K562 (cell line): ENCODE measurements around the gene ZNHIT3. TPM values are rescaled to one million over a fixed set of nuclear protein-coding genes. Genes with fewer than 3 reads are reported as not detected.

Source experiments
- CBX1 ChIP-seq: sonication (generic); IDR thresholded peaks from 2 replicates; pipeline ENCODE4 v1.6.1; 2016; ENCODE audit warnings: antibody characterized with exemption, low read depth, mild to moderate bottlenecking
- FOXJ2 ChIP-seq: fragments of 200-800 bp; sonication (Bioruptor generic); IDR thresholded peaks from 2 replicates; pipeline ENCODE4 v1.6.1; 2016; ENCODE audit warnings: missing genetic modification characterization, missing compliant biosample characterization
- NR2F6 ChIP-seq: fragments of 450-650 bp; formaldehyde crosslinking; IDR thresholded peaks from 2 replicates; pipeline ENCODE4 v1.4.0; 2020; ENCODE audit warnings: mild to moderate bottlenecking
- PML ChIP-seq: IDR thresholded peaks from 2 replicates; pipeline ENCODE4 v1.6.1; 2012; ENCODE audit warnings: low read length, inconsistent platforms
- POLR3G ChIP-seq: IDR thresholded peaks from 2 replicates; pipeline ENCODE4 v1.6.1; 2011; ENCODE audit not compliant: insufficient read length, insufficient replicate concordance; ENCODE audit errors: extremely low read depth
- SMAD4 ChIP-seq: fragments of 250-450 bp; sonication (Bioruptor Pico); conservative IDR thresholded peaks from 2 replicates; pipeline ENCODE4 v1.8.0; 2021; ENCODE audit warnings: inconsistent platforms, mild to moderate bottlenecking, moderate library complexity
- SMARCB1 ChIP-seq: IDR thresholded peaks from 2 replicates; pipeline ENCODE4 v1.6.1; 2011; ENCODE audit warnings: improper control_type of control experiment, low read depth; ENCODE audit not compliant: insufficient read length
- STAG1 ChIP-seq: sonication (generic); formaldehyde crosslinking; IDR thresholded peaks from 2 replicates; pipeline ENCODE4 v1.5.0; 2020; ENCODE audit warnings: missing genetic modification reagents, borderline replicate concordance
- TCF7L2 ChIP-seq: fragments of 150-350 bp; IDR thresholded peaks from 2 replicates; pipeline ENCODE4 v1.6.1; 2016; ENCODE audit warnings: low read depth, mild to moderate bottlenecking, low read length, moderate library complexity
- TFAM ChIP-seq: fragments of 250-450 bp; sonication (Bioruptor Pico); conservative IDR thresholded peaks from 2 replicates; pipeline ENCODE4 v1.5.0; 2021; ENCODE audit warnings: mild to moderate bottlenecking, moderate library complexity
- XRCC3 ChIP-seq: fragments of 450-650 bp; IDR thresholded peaks from 2 replicates; pipeline ENCODE4 v1.6.1; 2017; ENCODE audit warnings: mild to moderate bottlenecking, moderate library complexity
- ZFX ChIP-seq: sonication (generic); formaldehyde crosslinking; IDR thresholded peaks from 2 replicates; pipeline ENCODE4 v1.8.0; 2022; ENCODE audit warnings: mild to moderate bottlenecking, missing genetic modification reagents, moderate library complexity
- ZNF282 ChIP-seq: sonication (generic); formaldehyde crosslinking; IDR thresholded peaks from 2 replicates; pipeline ENCODE4 v1.8.1; 2023; ENCODE audit warnings: missing genetic modification reagents
- ZNF41 ChIP-seq: fragments of 250-450 bp; sonication (Bioruptor Pico); conservative IDR thresholded peaks from 2 replicates; pipeline ENCODE4 v1.4.0; 2020; ENCODE audit warnings: mild to moderate bottlenecking
- polyA plus RNA-seq, 8 experiments: library from polyadenylated mRNA; depleted of rRNA in 4 of 8; stranded (reverse) in 5 of 8; unstranded in 3 of 8; fragments of >200 nt; fragmentation: Nextera tagmentation in 2 of 8; fragmentation: Illumina TruSeq in 1 of 8; extraction: Ambion mirVana in 2 of 8; extraction: Trizol in 1 of 8; gene quantifications; 2 replicates each; pipeline versions ENCODE4 v1.2.1 to v1.2.3, GENCODE V29; 2011 to 2014; ENCODE audit warnings: inconsistent platforms in 1 of 8, missing spikeins in 1 of 8
- total RNA-seq, 7 experiments: library from RNA; depleted of rRNA in 6 of 7; stranded (reverse); fragments of >200 nt in 6 of 7; fragmentation: Illumina TruSeq in 2 of 7; extraction: Trizol in 2 of 7; gene quantifications; 2 replicates each; pipeline versions ENCODE4 v1.2.1 to v1.2.3, GENCODE V29; 2011 to 2021; ENCODE audit warnings: low replicate concordance in 1 of 7
- TF ChIP-seq, protein P1 (sequence below): fragments of 250-450 bp; sonication (Bioruptor Pico); IDR thresholded peaks from 2 replicates; pipeline ENCODE4 v1.8.0; 2021; ENCODE audit warnings: moderate library complexity, mild to moderate bottlenecking, inconsistent platforms
- TF ChIP-seq, protein P2 (sequence below): fragments of 450-650 bp; IDR thresholded peaks from 2 replicates; pipeline ENCODE4 v1.7.1; 2018; ENCODE audit warnings: mild to moderate bottlenecking, low read depth; ENCODE audit not compliant: partially characterized antibody
- TF ChIP-seq, protein P3 (sequence below): fragments of 200-800 bp; sonication (Bioruptor generic); IDR thresholded peaks from 2 replicates; pipeline ENCODE4 v1.6.1; 2016; ENCODE audit warnings: missing genetic modification characterization, missing compliant biosample characterization
- TF ChIP-seq, protein P4 (sequence below): fragments of 450-650 bp; IDR thresholded peaks from 2 replicates; pipeline ENCODE4 v1.6.1; 2018; ENCODE audit warnings: mild to moderate bottlenecking, low read depth; ENCODE audit not compliant: partially characterized antibody

ZNHIT3 gene
- total and polyA plus RNA-seq, 9 of the 15 experiments (the other 6 are each of a cell fraction or from before 2014, with no cell fraction given), result 45.0 to 300 (median 88.4) TPM

DNA sequence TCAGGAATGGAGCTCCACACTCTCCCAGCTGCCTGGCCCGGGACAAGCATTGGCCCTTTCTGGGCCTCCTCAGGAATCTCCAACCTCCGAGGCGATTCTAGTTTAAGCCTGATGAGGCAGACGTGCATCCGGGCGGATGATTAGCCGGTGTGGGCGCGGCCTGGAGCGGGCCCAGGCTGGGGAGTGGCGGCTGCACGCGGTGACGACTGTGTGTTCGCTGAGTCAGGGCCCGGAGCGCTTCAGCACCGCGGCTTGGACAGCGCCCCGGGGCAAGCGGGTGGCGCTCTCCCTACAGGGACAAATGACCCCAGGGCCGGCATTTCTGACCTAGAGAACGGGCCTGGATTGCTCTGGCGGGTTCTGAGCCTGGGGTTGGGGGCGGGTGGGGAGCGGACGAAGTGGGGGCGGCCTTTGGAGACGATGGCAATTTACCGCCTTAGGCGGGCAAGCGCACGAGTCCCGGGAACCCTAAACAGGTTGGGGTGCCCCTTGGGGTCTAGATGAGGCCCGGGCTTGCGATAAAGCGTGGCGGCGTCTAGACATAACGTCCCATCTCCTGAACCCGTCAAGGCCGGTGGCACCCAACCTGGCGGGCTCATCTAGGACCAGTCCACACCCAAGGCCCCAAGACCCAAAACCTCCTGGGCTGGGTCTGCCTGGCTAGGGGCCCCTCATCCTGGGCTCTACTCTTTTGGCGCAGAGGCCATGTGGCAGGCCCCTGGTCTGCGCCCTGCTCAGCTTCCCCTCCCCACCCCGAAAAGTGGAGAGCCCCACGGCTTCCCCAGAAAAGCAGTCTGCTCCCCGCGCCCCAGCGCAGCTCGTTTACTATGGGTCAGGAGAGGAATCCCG, 22.3 kb upstream of the ZNHIT3 start (continued):
- TF ChIP-seq PML (no peak), ZNF41 (no peak), SMAD4 (CRISPR knock-in tag) (peak; percentile 69), FOXJ2 (tag) (no peak), XRCC3 (no peak), SMARCB1 (no peak), TFAM (CRISPR knock-in tag) (no peak), STAG1 (CRISPR knock-in tag) (no peak), ZFX (CRISPR knock-in tag) (no peak), CBX1 (no peak), ZNF282 (CRISPR knock-in tag) (no peak), POLR3G (no peak), TCF7L2 (no peak), NR2F6 (CRISPR knock-in tag) (no peak)
- TF ChIP-seq, protein P1, sequence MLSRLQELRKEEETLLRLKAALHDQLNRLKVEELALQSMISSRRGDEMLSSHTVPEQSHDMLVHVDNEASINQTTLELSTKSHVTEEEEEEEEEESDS, result no peak
- TF ChIP-seq, protein P2, sequence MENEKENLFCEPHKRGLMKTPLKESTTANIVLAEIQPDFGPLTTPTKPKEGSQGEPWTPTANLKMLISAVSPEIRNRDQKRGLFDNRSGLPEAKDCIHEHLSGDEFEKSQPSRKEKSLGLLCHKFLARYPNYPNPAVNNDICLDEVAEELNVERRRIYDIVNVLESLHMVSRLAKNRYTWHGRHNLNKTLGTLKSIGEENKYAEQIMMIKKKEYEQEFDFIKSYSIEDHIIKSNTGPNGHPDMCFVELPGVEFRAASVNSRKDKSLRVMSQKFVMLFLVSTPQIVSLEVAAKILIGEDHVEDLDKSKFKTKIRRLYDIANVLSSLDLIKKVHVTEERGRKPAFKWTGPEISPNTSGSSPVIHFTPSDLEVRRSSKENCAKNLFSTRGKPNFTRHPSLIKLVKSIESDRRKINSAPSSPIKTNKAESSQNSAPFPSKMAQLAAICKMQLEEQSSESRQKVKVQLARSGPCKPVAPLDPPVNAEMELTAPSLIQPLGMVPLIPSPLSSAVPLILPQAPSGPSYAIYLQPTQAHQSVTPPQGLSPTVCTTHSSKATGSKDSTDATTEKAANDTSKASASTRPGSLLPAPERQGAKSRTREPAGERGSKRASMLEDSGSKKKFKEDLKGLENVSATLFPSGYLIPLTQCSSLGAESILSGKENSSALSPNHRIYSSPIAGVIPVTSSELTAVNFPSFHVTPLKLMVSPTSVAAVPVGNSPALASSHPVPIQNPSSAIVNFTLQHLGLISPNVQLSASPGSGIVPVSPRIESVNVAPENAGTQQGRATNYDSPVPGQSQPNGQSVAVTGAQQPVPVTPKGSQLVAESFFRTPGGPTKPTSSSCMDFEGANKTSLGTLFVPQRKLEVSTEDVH, result no peak
- TF ChIP-seq, protein P3, sequence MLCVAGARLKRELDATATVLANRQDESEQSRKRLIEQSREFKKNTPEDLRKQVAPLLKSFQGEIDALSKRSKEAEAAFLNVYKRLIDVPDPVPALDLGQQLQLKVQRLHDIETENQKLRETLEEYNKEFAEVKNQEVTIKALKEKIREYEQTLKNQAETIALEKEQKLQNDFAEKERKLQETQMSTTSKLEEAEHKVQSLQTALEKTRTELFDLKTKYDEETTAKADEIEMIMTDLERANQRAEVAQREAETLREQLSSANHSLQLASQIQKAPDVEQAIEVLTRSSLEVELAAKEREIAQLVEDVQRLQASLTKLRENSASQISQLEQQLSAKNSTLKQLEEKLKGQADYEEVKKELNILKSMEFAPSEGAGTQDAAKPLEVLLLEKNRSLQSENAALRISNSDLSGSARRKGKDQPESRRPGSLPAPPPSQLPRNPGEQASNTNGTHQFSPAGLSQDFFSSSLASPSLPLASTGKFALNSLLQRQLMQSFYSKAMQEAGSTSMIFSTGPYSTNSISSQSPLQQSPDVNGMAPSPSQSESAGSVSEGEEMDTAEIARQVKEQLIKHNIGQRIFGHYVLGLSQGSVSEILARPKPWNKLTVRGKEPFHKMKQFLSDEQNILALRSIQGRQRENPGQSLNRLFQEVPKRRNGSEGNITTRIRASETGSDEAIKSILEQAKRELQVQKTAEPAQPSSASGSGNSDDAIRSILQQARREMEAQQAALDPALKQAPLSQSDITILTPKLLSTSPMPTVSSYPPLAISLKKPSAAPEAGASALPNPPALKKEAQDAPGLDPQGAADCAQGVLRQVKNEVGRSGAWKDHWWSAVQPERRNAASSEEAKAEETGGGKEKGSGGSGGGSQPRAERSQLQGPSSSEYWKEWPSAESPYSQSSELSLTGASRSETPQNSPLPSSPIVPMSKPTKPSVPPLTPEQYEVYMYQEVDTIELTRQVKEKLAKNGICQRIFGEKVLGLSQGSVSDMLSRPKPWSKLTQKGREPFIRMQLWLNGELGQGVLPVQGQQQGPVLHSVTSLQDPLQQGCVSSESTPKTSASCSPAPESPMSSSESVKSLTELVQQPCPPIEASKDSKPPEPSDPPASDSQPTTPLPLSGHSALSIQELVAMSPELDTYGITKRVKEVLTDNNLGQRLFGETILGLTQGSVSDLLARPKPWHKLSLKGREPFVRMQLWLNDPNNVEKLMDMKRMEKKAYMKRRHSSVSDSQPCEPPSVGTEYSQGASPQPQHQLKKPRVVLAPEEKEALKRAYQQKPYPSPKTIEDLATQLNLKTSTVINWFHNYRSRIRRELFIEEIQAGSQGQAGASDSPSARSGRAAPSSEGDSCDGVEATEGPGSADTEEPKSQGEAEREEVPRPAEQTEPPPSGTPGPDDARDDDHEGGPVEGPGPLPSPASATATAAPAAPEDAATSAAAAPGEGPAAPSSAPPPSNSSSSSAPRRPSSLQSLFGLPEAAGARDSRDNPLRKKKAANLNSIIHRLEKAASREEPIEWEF (CRISPR knock-in tag), result no peak
- TF ChIP-seq, protein P4, sequence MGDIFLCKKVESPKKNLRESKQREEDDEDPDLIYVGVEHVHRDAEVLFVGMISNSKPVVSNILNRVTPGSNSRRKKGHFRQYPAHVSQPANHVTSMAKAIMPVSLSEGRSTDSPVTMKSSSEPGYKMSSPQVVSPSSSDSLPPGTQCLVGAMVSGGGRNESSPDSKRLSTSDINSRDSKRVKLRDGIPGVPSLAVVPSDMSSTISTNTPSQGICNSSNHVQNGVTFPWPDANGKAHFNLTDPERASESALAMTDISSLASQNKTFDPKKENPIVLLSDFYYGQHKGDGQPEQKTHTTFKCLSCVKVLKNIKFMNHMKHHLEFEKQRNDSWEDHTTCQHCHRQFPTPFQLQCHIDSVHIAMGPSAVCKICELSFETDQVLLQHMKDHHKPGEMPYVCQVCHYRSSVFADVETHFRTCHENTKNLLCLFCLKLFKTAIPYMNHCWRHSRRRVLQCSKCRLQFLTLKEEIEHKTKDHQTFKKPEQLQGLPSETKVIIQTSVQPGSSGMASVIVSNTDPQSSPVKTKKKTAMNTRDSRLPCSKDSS, result no peak
